ENCODE data around the gene COLEC12.

COLEC12 gene

DNA sequence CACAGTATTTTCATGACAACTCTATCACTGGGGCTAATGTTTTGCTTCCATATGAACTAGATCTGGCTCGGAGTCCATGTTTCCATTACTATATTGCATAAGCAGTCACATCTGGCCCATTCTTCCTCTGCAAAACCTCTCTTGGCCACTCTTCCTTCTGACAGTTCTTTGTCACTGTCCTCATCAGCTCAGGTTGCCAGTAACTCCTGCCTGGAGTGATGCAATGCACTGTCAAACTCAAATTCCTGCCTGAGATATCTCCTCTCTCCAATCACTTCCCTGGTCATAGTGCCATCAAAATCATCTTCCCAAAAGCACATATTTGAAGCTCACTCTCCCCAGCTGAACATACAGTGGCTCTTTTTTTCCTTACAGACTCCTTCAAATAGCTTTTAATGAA, 66.1 kb downstream of the COLEC12 start:
- DNase-seq, result no peak

DNA sequence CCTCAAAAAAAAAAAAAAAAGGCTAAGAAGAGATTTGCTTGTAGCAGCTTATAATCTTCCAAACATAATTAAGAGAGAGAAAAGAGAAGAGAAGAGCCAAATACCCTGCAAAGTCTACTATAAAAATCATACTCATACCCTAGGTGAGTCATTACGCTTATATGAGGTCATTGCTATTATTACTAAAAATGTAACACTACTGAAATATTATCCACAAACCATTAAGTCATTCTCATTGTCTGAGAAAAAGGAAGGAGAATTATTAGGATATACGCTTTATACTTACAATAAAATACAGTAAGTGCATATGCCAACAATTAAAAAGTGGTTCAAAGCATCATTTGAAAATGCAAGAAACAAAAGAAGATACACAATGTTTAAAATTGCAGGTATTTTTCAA, 66.5 kb downstream of the COLEC12 start:
- no peak for DNase-seq

DNA sequence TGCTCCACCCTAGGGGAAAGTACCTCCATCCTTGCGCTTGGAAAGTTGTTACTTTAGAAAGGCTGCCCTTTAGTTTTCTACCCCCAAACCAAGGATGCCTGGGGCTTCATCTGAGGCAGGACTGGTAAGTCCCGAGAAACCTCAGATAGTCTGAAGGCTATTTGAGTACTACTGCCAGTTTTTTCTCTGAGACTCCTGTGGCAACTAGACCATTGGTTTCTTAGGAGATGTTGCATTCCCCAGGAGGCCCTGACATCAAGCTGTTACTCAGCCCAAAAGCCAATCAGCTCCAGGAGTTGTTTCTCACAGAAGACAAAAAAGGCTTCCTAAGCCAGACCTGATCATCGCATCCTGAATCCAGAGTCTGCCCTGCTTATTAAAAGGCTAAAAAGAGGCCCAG, 67.2 kb downstream of the COLEC12 start:
- no peak for DNase-seq

DNA sequence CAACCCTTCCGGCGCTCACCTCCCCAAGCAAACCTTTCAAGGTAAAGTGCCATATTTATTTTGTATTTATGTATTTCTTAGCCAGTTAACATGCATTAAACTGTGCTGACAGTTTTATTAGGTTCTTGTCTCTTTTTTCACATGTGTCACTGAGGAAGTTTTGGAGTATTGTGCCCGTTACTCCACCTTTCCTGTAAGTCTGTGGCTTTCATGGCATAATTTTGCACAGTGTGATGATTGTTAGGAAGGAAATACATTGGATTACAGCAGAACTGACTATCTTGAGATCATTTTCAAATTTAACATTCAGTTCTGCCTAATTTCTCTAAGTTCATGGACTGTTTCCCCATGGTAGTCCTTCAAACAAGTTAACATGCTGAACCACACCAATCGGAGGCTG, 67.7 kb downstream of the COLEC12 start:
- no peak for DNase-seq

DNA sequence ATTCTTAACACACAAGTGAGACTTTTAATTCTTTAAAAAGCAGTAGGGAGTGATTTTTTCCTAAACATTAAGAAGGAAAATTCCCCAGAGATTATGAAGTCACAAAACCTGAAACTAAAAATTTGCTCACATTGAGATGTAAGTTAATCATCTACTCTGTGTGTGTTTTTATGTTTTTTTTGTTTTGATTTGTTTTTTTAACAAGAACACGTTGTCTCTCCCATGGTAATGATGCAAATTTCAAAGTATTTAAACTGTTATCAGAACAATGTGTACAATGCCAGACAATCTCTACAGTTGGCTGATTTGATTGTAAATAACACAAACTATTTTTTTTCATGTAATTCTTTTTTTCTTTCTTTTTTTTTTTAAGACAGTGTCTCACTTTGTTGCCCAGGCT, 71.5 kb downstream of the COLEC12 start:
- DNase-seq, result no peak

DNA sequence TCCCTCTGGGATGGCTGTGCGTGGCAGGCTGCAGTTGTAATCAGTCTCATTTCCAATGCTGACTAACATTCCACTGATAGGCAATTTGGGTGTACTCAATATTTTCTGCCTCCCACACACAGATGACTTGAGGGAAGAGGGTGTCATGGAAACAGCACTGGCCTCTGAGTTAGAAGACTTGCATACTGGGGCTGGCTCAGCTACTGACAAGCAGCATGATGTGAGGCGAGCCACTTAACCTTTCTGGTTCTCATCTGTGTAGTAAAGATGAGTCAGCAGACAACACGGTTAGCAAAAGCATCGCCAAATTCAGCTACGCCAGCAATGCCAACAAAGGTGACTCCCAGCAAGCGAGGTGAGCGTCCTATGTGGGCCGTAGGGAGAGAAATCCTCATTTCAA, 73.5 kb downstream of the COLEC12 start:
- DNase-seq, result peak; percentile 52

DNA sequence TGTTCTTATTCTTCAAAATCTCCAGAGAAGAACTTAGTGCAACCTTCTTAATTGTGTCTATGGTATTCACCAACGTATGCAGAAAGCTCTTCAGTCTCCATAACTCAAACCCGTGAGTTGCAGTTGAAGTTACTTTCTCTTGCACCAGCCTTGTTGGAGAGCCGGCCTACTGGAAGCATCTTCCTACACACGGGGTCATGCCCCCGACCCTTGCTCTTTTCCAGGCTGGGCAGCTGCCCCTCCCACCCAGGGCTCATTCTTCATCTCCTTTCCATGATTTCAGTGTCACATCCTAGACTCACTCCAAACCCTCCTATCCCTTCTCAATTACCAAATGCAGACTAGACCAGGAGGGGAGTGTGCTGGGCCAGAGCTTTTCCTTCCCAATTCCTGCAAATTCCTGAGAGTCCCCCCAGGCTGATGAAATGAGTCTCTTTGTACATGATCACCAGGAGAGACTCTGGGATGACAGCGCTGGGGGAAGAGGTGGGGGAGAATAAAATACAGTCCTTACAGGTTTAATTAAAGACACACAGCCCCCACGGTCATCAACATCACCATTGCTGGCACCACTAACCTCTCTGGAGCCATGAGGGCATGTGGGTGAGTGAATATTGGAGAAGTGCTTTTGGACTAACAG, 75.3 kb downstream of the COLEC12 start:
- DNase-seq, result no peak

DNA sequence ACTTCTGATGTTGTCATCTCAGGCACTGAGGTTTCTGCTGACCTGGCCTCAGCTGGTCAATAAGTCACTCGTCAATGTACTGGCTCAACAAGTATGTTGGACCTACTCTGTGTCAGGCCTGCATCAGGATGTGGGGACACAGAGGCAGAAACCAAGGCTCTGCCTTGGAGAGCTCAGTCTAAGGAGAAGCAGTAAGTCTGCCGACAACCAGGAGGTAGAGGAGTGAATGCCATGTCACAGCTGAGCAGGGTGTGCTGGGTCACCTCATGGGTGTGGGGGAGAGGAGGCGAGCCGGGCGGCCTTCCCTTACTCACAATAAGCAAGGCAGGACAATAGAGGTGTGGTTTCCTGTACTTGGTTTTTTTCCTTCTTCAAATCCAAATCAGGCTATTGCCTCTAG, 75.8 kb downstream of the COLEC12 start:
- no peak for DNase-seq

DNA sequence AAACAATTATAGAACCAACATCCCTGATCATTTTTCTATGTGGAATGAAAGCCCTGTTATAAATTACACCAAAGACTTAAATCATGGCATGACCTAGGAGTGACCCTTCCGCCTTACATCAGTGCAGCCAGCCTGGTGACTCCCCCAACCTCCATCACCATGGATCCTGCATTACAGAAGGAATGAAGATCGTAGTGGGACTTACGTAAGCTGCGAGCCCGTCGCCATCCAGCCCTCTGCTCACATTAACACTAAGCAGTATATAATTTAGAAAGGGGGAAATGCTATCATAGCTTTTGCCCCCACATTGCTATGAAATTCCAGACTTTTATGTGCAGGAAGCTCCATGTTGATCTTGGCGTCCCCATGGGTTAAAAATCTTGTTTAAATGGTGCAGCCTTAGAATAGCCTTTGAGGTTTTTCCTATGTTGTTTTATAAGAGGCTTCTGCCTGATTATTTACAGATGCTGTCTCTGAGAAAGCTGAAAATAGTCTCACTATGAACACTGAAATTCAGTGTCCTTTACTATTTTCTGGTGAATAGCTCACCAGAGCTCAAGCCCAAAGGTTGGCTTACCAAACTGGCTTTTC, 76.3 kb downstream of the COLEC12 start:
- no peak for DNase-seq

DNA sequence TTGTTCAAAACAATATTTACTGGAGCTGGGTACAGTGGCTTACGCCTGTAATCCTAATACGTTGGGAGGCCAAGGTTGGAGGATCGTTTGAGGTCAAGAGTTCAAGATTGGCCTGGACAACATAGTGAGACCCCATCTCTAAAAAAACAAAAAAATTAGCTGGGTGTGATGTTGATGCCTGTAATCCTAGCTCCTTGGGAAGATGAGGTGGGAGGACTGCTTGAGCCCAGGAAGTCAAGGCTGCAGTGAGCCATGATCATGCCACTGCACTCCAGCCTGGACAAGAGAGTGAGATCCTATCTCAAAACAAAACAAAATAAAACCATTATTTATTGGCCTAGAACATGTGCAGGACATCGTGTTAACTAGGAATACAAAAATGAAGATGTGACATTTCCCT, 77.5 kb downstream of the COLEC12 start:
- DNase-seq, result no peak

DNA sequence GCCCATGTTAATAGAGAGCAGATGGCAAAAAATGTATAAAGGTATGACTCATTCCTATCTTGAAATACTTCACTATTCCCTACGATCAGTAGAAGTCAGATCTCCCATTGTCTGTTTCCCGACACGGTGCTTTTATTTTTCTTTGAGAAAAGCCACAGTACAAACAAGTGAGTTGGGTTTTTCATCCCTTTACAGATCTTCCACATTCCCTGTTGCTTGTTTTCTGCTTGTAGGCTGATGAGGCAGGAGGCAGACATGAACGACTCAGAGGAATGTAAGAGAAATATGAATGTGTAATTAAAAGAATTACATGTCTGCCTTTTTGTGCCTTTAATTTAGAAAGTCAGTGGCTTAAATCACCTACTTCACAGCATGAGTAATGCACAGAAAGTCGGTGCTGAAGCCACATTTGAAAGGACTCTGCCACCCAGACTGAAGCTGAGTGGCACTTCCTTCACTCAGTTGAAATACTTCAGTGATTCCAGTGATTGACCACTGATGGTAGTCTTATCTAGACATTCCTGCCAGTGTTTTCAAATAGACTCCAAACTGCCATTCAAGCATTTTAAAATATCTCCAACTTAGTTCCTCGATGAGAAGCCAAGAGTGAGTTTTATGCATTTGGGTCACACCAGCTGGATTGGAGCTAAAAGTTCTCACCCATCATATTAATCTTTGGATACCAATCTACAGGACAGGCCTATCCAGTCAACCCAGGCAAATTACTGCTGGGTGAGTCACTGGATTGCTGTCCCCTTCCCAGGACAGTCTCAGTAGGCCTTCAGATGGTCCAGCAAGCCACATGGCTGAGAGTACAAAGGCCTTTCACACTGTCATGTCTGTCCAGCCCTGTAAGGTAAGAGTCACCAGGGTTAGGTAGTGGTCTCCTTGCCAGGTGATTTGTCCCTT, 79.0 kb downstream of the COLEC12 start:
- DNase-seq, result no peak

DNA sequence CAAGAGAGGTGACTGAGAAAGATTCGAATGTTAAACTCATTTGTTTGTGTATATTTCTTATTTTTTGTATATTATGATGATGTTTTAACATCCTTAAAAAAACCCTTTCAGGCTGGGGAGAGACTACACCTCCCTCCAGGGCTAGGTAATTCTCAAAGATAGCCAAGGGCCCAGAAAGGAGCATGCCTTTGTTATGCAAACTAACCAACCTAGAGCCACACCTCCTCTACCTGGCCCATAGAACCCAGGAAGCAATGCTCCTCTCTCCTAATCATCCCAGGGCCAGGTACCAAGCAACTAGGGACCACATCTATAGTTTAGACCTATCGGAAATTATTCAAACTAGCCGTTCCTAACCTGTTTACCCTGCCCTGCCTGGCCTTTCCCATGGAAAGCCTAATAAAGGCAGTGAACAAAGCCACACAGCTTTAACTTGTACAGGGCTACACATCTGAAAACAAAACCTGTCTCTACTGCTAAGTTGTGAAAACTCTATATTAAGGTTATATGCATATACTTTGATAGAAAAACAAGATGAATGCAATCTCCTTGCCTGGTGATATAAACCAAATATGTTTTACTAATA, 79.7 kb downstream of the COLEC12 start:
- DNase-seq, result no peak

DNA sequence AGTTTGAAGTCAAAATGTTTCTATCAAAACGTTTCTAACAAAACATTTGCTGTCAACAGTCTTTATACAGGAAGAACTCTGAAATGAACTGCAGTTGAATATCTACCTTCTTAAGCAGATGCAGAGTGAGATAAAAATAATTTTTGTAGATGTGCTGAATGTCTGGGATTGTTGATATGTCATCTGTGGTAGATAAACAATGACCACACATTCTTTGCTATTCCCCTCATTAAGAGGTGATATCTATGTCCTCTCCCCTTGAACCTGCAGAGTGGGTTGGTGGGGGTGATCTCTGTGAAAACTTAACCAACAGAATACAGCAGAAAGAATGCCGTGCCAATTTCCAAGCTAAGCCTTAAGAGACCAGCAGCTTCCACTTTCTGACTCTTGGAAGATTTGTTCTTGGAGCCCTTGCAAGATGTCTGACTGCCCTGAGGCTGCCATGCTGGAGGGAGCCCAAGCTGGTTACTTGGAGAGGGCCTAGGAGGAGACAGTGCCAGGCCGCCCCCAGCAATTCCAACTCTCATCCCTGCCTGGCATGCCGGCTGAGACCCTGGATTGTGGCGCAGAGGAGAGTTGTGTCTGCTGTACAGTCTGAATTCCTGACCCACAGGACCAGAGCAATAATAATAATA, 80.8 kb downstream of the COLEC12 start:
- no peak for DNase-seq

DNA sequence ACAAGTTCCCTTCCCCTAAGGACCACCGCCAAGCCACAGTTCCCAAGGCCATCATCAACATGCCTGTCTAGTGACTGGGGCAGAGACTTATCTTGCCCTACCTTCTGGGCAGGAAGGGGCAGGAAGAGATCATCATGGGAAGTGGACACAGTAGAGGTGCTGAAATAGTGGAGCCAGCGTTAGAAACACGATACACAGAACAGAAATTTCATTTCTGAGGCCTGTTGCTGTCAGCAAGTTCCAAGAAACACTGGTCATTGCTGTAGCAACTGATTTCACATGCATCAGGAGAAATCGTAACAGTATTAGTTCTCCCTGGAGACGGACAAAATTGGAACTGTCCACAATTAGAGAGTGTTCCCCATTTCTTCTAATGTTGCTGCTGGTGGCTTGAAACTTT, 83.0 kb downstream of the COLEC12 start:
- no peak for DNase-seq

DNA sequence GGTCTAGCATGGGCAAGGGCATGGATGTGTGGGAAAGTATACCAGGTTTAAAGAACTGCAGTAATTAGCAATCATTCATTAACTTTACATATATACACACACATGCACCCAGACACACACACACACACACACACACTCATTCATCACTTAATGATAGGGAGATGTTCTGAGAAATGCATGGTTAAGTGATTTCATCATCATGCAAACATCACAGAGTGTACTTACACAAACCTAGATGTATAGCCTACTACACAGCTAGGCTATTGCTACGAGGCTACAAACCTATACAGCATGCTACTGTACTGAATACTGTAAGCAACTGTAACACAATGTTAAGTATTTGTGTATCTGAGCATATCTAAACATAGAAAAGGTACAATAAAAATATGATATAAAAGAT, 83.6 kb downstream of the COLEC12 start:
- DNase-seq, result no peak

DNA sequence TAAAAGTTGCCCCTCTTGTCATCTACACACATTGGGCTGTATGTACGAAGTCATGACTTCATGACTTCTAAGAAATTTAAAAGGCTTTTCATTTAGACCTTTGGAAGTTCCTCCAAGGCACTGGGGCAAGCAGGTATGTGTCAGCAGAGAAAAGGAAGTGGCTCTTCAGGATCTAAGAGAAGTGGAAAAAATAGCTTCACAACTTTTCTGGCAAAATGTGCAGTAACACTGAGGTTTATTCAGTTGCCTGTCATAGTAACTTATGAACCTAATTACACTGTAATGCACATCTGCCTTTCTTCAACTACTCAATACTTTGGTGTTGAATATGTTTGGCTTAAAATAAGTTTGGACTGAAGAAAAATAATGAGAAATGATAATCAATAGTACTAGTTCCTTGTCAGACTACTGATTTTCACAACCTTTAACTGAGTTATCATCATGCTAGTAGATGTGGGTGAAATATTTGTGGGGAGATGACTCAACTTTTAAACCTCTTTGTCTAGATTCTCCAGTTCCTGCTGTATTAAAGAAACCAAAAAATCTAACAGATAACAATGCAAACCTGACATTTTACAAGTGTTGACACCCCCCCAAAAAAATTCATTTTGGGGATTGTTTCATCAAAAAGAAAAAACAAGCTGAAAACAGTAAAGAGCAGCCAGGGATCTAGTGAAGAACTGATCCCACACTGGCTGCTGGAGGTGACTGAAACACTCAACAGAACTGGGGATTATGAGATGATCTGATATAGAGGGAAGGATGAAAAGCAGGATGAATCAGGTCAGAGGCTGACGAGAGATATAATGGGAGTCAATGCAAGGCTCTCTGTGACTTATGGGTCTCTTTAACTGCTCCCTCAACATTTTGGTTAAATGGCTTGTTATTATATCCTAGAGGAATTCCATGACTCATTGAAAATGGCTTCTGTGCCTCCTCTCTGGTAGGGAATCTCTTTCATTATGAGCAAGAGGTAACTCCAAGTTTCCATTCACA, 84.6 kb downstream of the COLEC12 start:
- DNase-seq, result no peak

DNA sequence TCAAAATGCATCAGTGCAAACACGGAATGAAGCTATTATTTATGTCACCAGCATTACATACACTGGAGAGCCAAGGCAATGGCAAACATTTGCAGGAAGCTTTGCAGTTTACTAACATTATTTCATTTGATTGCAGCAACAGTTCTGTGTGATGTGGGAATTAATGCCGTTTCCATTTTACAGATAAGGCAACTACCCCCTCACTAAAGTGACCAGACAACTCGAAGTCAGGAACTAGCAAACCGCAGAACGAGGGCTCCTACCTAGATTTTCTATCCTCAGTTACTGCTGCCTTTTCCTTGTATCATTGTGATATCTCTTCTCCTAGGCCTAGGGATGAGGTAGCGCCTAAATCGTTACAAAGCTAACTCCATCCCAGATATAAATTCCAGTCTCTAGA, 85.5 kb downstream of the COLEC12 start:
- no peak for DNase-seq

DNA sequence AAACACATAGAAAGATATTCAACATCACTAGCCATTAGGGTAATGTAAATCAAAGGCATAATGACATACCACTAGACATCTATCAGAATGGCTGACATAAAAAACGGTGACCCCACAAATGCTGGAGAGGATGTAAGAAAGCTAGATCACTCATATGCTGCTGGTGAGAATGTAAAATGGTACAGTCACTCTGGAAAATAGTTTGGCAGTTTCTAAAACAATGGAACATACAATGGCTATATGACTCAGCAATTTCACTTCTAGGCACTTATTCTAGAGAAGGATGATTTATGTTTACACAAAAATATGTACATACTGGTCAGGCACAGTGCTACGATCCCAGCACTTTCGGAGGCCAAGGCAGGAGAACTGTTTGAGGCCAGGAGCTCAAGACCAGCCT, 87.3 kb downstream of the COLEC12 start:
- no peak for DNase-seq

DNA sequence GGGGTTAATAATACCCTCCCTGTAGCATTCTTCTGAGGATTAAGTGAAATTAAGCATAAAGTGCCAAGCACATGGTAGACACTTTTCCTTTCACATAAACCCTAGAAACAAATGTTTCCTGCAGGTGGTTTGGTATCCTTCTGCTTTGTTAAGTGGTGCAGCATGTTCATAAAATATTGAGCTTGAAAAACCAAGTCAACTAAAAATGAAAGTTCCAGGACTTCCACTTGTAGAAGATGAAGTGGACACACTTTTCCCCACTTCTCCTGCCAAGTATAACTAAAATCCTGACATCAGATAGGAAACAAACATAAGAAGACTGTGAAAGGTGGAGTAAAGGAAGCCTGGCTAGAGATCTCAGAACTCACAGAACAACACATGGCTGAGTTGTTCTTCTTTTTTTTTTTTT, 90.5 kb downstream of the COLEC12 start:
- no peak for DNase-seq

DNA sequence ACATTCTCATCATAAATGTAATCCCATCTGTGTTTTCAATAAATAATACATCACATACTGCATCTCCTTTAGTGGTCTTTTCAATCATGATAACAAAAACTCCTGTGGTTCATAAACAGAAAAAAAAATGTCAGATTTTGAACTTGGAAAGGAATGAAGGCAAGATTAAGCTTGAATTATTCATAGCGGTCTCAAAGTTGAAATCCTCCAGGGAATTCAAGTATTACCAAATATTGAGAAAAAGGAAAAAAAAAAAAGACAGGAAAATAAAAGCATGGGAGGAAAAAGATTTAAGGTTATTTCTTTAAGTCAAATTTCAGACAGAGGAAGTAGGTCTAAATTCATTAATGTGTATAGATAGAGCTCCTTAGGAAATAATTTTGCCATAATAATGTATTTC, 92.1 kb downstream of the COLEC12 start:
- DNase-seq, result no peak

DNA sequence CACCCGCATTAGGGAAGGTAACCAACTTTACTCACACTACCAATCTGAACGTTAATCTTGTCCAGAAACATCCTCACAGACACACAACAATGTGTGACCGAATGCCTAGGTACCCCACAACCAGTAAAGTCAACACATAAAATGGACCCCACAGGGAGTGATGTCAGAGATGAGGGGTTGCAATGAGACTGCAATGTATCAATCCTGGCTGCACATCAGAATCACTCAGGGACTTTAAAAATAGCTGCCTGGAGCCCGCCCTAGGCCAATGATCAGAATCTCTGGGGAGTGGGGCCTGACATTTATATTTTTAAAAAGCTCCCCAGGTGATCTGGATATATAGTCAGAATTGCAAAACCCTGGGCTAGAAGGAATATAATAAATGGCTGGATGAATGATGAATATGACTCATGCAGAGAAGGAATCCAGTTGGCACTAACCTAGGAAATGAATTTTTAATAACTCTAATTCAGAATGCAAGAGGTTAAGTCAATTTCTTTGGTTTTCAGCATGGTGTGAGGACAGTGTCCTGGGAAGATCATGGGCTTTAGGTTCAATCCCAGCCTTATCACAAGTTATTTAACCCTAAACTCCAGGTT, 92.8 kb downstream of the COLEC12 start:
- DNase-seq, result no peak

DNA sequence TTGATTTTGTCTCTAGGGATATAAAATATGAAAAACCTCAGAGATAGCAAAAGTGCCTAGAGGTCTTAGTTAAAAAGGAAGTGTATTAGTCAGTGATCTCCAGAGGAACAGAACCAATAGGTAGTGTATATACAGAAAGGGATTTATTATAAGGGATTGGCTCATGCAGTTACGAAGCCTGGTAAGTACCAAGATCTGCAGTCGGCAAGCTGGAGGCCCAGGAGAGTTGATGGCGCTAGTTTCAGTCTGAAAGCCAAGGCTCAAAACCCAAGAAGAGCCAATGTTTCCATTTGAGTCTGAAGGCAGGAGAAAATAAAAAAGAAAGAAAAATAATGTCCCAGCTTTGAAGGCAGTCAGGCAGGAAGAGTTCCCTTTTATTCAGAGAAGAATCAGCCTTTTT, 93.3 kb downstream of the COLEC12 start:
- DNase-seq, result no peak
